ENCODE results near the gene CRYBA1. TPM values are rescaled to one million over a fixed set of nuclear protein-coding genes. Genes with fewer than 3 reads are reported as not detected.
"Not testable (repeated sequence)": the region's sequence is repeated elsewhere in the genome, so short reads cannot be mapped to it uniquely, and the experiment has no call there.

CRYBA1 gene
- 0.17 TPM in 1 of 2 replicates, not detected in the other for total RNA-seq
- not detected in 2 replicates for polyA plus RNA-seq
- not detected in 2 replicates for polyA plus RNA-seq (2012)
- polyA minus RNA-seq (ENCODE audit: low replicate concordance) = not detected in 2 replicates

- TF ChIP-seq EZH2 (IDR thresholded peaks at IDR 0.05; ENCODE audit: low read length, missing control alignments) = no peak
- TF ChIP-seq, protein P1, sequence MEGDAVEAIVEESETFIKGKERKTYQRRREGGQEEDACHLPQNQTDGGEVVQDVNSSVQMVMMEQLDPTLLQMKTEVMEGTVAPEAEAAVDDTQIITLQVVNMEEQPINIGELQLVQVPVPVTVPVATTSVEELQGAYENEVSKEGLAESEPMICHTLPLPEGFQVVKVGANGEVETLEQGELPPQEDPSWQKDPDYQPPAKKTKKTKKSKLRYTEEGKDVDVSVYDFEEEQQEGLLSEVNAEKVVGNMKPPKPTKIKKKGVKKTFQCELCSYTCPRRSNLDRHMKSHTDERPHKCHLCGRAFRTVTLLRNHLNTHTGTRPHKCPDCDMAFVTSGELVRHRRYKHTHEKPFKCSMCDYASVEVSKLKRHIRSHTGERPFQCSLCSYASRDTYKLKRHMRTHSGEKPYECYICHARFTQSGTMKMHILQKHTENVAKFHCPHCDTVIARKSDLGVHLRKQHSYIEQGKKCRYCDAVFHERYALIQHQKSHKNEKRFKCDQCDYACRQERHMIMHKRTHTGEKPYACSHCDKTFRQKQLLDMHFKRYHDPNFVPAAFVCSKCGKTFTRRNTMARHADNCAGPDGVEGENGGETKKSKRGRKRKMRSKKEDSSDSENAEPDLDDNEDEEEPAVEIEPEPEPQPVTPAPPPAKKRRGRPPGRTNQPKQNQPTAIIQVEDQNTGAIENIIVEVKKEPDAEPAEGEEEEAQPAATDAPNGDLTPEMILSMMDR (conservative IDR thresholded peaks at IDR 0.05 in 1 of 2, IDR thresholded peaks at IDR 0.05 in 1 of 2; ENCODE audit: low read depth in 1 of 2, low read length in 2 of 2) = no peak
- H4K20me1 ChIP-seq (ENCODE audit: control insufficient read depth, extremely low read depth, insufficient read depth, low read length) = no peaks in the 10 kb centered on the region
- no peaks in the 10 kb centered on the region for H3K36me3 ChIP-seq (ENCODE audit: control insufficient read depth, insufficient read depth, low read length)
- no peak within 1 kb of the TSS for H3K9ac ChIP-seq (ENCODE audit: insufficient read depth, low read length)
- no peak within 1 kb of the TSS for H3K4me2 ChIP-seq (ENCODE audit: extremely low read depth, insufficient read depth, low read length)
- H3K27ac ChIP-seq (ENCODE audit: insufficient read depth, low read length) = no peak within 1 kb of the TSS
- no peak for DNase-seq (ENCODE audit: low read depth in 2 of 2)
- peaks cover 20% of the 10 kb centered on the region for H3K4me1 ChIP-seq (ENCODE audit: control insufficient read depth, extremely low read depth, insufficient read depth, low read length)
- H3K27me3 ChIP-seq (ENCODE audit: control insufficient read depth, insufficient read depth, low read length) = no peaks in the 10 kb centered on the region
- H3K4me3 ChIP-seq (replicated peaks in 1 of 4; ENCODE audit: control extremely low read depth in 1 of 4, insufficient read depth in 1 of 4, low read depth in 3 of 4, low read length in 4 of 4) = no peak within 1 kb of the TSS
- no peak within 1 kb of the TSS for H2AFZ ChIP-seq (ENCODE audit: low read length)
- no peaks in the 10 kb centered on the region for H3K79me2 ChIP-seq (ENCODE audit: control insufficient read depth, insufficient read depth, low read length)
- no peaks in the 10 kb centered on the region for H3K9me3 ChIP-seq (ENCODE audit: control insufficient read depth, insufficient read depth, low read depth, low read length)
Observed at GRCh38 chr17:29246628-29247027, at the start of gene CRYBA1. CRYBA1 (plus strand) TSS chr17:29246859; CDS start chr17:29246864, 5 bp downstream.

- TF ChIP-seq, protein P1 (conservative IDR thresholded peaks at IDR 0.05 in 1 of 2, IDR thresholded peaks at IDR 0.05 in 1 of 2; ENCODE audit: low read depth in 1 of 2, low read length in 2 of 2) = no peak
- no peak for TF ChIP-seq EZH2 (IDR thresholded peaks at IDR 0.05; ENCODE audit: low read length, missing control alignments)
- H2AFZ ChIP-seq (ENCODE audit: low read length) = no peak overlapping the region
Observed at GRCh38 chr17:29197516-29198272, 49.0 kb upstream of the CRYBA1 start.

DNA sequence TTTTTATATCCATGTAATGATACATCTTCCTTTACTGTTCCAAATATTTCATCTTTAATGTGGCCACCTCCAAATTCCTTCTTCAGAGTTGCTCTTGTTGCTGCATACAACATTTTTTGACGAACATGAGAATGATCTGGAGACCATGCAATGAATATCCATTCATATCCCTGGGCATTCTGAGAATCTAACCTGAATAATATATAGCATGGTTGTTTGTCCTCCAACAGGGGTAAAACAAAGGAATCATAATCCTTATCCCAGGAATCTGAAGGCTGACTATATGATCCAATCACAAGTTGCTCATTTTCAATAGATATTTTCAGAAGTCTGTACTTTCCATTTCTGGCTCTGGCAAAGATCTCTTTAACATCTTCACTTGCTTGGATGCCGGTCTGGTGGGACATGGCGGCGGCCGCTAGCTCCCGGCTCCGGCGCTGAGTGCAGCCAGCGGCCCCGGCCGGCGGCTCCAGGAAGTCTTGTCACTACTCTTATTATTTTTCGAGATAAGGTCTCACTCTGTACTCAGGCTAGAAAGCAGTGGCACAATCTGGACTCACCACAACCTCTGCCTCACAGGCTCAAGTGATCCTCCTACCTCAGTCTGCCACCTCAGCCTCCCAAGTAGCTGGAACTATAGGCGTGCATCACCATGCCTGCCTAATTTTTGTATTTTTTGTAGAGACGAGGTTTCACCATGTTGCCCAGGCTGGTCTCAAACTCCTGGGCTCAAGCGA, 42.4 kb upstream of the CRYBA1 start:
- H3K27me3 ChIP-seq (ENCODE audit: control insufficient read depth, insufficient read depth, low read length); DNase-seq (ENCODE audit: low read depth in 2 of 2); H3K4me1 ChIP-seq (ENCODE audit: control insufficient read depth, extremely low read depth, insufficient read depth, low read length); H3K4me2 ChIP-seq (ENCODE audit: extremely low read depth, insufficient read depth, low read length); H3K9me3 ChIP-seq (ENCODE audit: control insufficient read depth, insufficient read depth, low read depth, low read length); H3K4me3 ChIP-seq (replicated peaks in 1 of 4; ENCODE audit: control extremely low read depth in 1 of 4, insufficient read depth in 1 of 4, low read depth in 3 of 4, low read length in 4 of 4); H4K20me1 ChIP-seq (ENCODE audit: control insufficient read depth, extremely low read depth, insufficient read depth, low read length); H2AFZ ChIP-seq (ENCODE audit: low read length); H3K9ac ChIP-seq (ENCODE audit: insufficient read depth, low read length); H3K27ac ChIP-seq (ENCODE audit: insufficient read depth, low read length); H3K36me3 ChIP-seq (ENCODE audit: control insufficient read depth, insufficient read depth, low read length); H3K79me2 ChIP-seq (ENCODE audit: control insufficient read depth, insufficient read depth, low read length): not testable (repeated sequence)

More at GRCh38 chr17:29197516-29198272, 49.0 kb upstream of the CRYBA1 start:
- H3K79me2 ChIP-seq (ENCODE audit: control insufficient read depth, insufficient read depth, low read length) = no peaks in the 10 kb centered on the region
- no peaks in the 10 kb centered on the region for H3K27me3 ChIP-seq (ENCODE audit: control insufficient read depth, insufficient read depth, low read length)
- no peak overlapping the region for H3K27ac ChIP-seq (ENCODE audit: insufficient read depth, low read length)
- no peak overlapping the region for H3K9ac ChIP-seq (ENCODE audit: insufficient read depth, low read length)
- no peak overlapping the region for H3K4me2 ChIP-seq (ENCODE audit: extremely low read depth, insufficient read depth, low read length)
- H4K20me1 ChIP-seq (ENCODE audit: control insufficient read depth, extremely low read depth, insufficient read depth, low read length) = peaks cover 2% of the 10 kb centered on the region
- H3K36me3 ChIP-seq (ENCODE audit: control insufficient read depth, insufficient read depth, low read length) = no peaks in the 10 kb centered on the region
- H3K4me1 ChIP-seq (ENCODE audit: control insufficient read depth, extremely low read depth, insufficient read depth, low read length) = no peaks in the 10 kb centered on the region
- DNase-seq (ENCODE audit: low read depth in 2 of 2) = no peak
- no peak overlapping the region for H3K4me3 ChIP-seq (replicated peaks in 1 of 4; ENCODE audit: control extremely low read depth in 1 of 4, insufficient read depth in 1 of 4, low read depth in 3 of 4, low read length in 4 of 4)
- no peaks in the 10 kb centered on the region for H3K9me3 ChIP-seq (ENCODE audit: control insufficient read depth, insufficient read depth, low read depth, low read length)

Data from fibroblast of lung (primary cell).